ENCODE data around the gene PTPN14.

Gene PTPN14

GRCh38 chr1:214475746-214476145 lies 75.7 kb downstream of the PTPN14 start:
- DNase-seq (ENCODE audit: low spot score), result no peak

- DNase-seq (ENCODE audit: low spot score), result no peak
Measured at GRCh38 chr1:214475331-214475730, 76.1 kb downstream of the PTPN14 start.

GRCh38 chr1:214474467-214474866 lies 76.9 kb downstream of the PTPN14 start:
- DNase-seq (ENCODE audit: low spot score), result no peak

GRCh38 chr1:214473862-214474261 lies 77.5 kb downstream of the PTPN14 start:
- DNase-seq (ENCODE audit: low spot score), result no peak

- no peak for DNase-seq (ENCODE audit: low spot score)
Measured at GRCh38 chr1:214473387-214473786, 78.0 kb downstream of the PTPN14 start.

- DNase-seq (ENCODE audit: low spot score), result no peak
Measured at GRCh38 chr1:214472364-214472763, 79.0 kb downstream of the PTPN14 start.

GRCh38 chr1:214471458-214471857 lies 79.9 kb downstream of the PTPN14 start:
- DNase-seq (ENCODE audit: low spot score), result no peak

GRCh38 chr1:214470132-214470531 lies 81.3 kb downstream of the PTPN14 start:
- DNase-seq (ENCODE audit: low spot score), result no peak

GRCh38 chr1:214469290-214469689 lies 82.1 kb downstream of the PTPN14 start:
- no peak for DNase-seq (ENCODE audit: low spot score)

- no peak for DNase-seq (ENCODE audit: low spot score)
Measured at GRCh38 chr1:214467078-214467585, 84.3 kb downstream of the PTPN14 start.

- DNase-seq (ENCODE audit: low spot score), result no peak
Measured at GRCh38 chr1:214466403-214467077, 84.9 kb downstream of the PTPN14 start.

GRCh38 chr1:214464445-214465287 lies 86.7 kb downstream of the PTPN14 start:
- DNase-seq (ENCODE audit: low spot score), result no peak

- DNase-seq (ENCODE audit: low spot score), result no peak
Measured at GRCh38 chr1:214463596-214463995, 87.8 kb downstream of the PTPN14 start.

- DNase-seq (ENCODE audit: low spot score), result no peak
Measured at GRCh38 chr1:214462882-214463281, 88.5 kb downstream of the PTPN14 start.

GRCh38 chr1:214461305-214461704 lies 90.1 kb downstream of the PTPN14 start:
- no peak for DNase-seq (ENCODE audit: low spot score)

GRCh38 chr1:214460304-214460916 lies 91.0 kb downstream of the PTPN14 start:
- DNase-seq (ENCODE audit: low spot score), result no peak

GRCh38 chr1:214459895-214460294 lies 91.5 kb downstream of the PTPN14 start:
- DNase-seq (ENCODE audit: low spot score), result no peak

- no peak for DNase-seq (ENCODE audit: low spot score)
Measured at GRCh38 chr1:214458541-214458940, 92.9 kb downstream of the PTPN14 start.

- DNase-seq (ENCODE audit: low spot score), result no peak
Measured at GRCh38 chr1:214455971-214456867, 95.2 kb downstream of the PTPN14 start.

GRCh38 chr1:214455479-214455878 lies 95.9 kb downstream of the PTPN14 start:
- DNase-seq (ENCODE audit: low spot score), result no peak

GRCh38 chr1:214454569-214455396 lies 96.6 kb downstream of the PTPN14 start:
- no peak for DNase-seq (ENCODE audit: low spot score)
